Endometrium (tissue), 2 donors: ENCODE results near the gene BCOR.

Experiments used
- FAIRE-seq: peaks from 2 replicates; lab custom pipeline; 2012; peaks lifted over from hg19 to GRCh38; lab: Jason Lieb, UNC
- donor health status: control.
- donor health status: control.

BCOR gene

GRCh38 chrX:40112996-40113395 lies 15.2 kb upstream of the BCOR start:
- no peak for FAIRE-seq

- FAIRE-seq, result no peak
Measured at GRCh38 chrX:40111868-40112267, 14.1 kb upstream of the BCOR start.

- FAIRE-seq, result no peak
Measured at GRCh38 chrX:40109288-40110008, 11.7 kb upstream of the BCOR start.

GRCh38 chrX:40108959-40109287 lies 11.2 kb upstream of the BCOR start:
- FAIRE-seq, result no peak

- FAIRE-seq, result no peak
Measured at GRCh38 chrX:40108162-40108958, 10.6 kb upstream of the BCOR start.

- no peak for FAIRE-seq
Measured at GRCh38 chrX:40107291-40108161, 9.8 kb upstream of the BCOR start.

- no peak for FAIRE-seq
Measured at GRCh38 chrX:40106676-40107290, 9.0 kb upstream of the BCOR start.

GRCh38 chrX:40105835-40106675 lies 8.3 kb upstream of the BCOR start:
- FAIRE-seq, result no peak

- no peak for FAIRE-seq
Measured at GRCh38 chrX:40104985-40105834, 7.5 kb upstream of the BCOR start.

- no peak for FAIRE-seq
Measured at GRCh38 chrX:40104630-40104984, 6.8 kb upstream of the BCOR start.

- FAIRE-seq, result no peak
Measured at GRCh38 chrX:40103565-40104323, 6.0 kb upstream of the BCOR start.

- no peak for FAIRE-seq
Measured at GRCh38 chrX:40102393-40103381, 4.9 kb upstream of the BCOR start.

- no peak for FAIRE-seq
Measured at GRCh38 chrX:40101430-40101802, 3.7 kb upstream of the BCOR start.

GRCh38 chrX:40100537-40101429 lies 3.0 kb upstream of the BCOR start:
- no peak for FAIRE-seq

- FAIRE-seq, result no peak
Measured at GRCh38 chrX:40100141-40100536, 2.4 kb upstream of the BCOR start.

GRCh38 chrX:40099055-40099958 lies 1.5 kb upstream of the BCOR start:
- FAIRE-seq, result no peak
